Activated CD4-positive, alpha-beta T cell treated with anti-CD3 and anti-CD28 coated beads, Interleukin-2, amount 10 ng/mL, durations not matched to agents 7 days and 5 days (primary cell): ENCODE data around the gene OR1F1. TPM values are rescaled to one million over a fixed set of nuclear protein-coding genes. Genes with fewer than 3 reads are reported as not detected.

Source experiments
- total RNA-seq, 2 experiments: library from RNA; stranded (reverse); gene quantifications; one replicate each; pipeline ENCODE4 v1.2.3, GENCODE V29; 2021

Gene OR1F1
- total RNA-seq, 2 experiments from 2014 or later = not detected

Other genes with a start within 250 kb of the OR1F1 start
- gene KREMEN2, start 223.9 kb upstream of the OR1F1 start, total RNA-seq = under 1 TPM in 1 of 2 experiments, not detected in 1; 0.08 TPM
- gene PAQR4, start 218.9 kb upstream of the OR1F1 start, total RNA-seq = 10 to 100 TPM; 49.7 to 50.9 TPM
- gene PKMYT1, start 207.8 kb upstream of the OR1F1 start, total RNA-seq = 100 to 1,000 TPM; 122 to 151 TPM
- gene CLDN9, start 175.3 kb upstream of the OR1F1 start, total RNA-seq = not detected
- gene CLDN6, start 170.0 kb upstream of the OR1F1 start, total RNA-seq = not detected
- 1 to 10 TPM; 1.8 to 2.1 TPM for gene TNFRSF12A, start 167.8 kb upstream of the OR1F1 start, total RNA-seq
- gene HCFC1R1, start 164.3 kb upstream of the OR1F1 start, total RNA-seq = 10 to 100 TPM; 38.3 to 44.1 TPM
- gene THOC6, start 164.2 kb upstream of the OR1F1 start, total RNA-seq = 10 to 100 TPM; 49.5 to 58.4 TPM
- under 1 TPM; 0.20 to 0.23 TPM for gene BICDL2, start 151.3 kb upstream of the OR1F1 start, total RNA-seq
- gene MMP25, start 141.6 kb upstream of the OR1F1 start, total RNA-seq = 10 to 100 TPM; 18.1 to 19.8 TPM
- 1,000 to 10,000 TPM; 2,973 to 3,212 TPM for gene IL32, start 122.6 kb upstream of the OR1F1 start, total RNA-seq
- gene ZSCAN10, start 88.9 kb upstream of the OR1F1 start, total RNA-seq = under 1 TPM; 0.29 to 0.35 TPM
- not detected for gene ZNF205, start 75.6 kb upstream of the OR1F1 start, total RNA-seq
- gene ZNF213, start 53.2 kb upstream of the OR1F1 start, total RNA-seq = 10 to 100 TPM in 1 of 2 experiments, 1 to 10 TPM in 1; 9.9 to 11.1 TPM
- gene ZNF200, start 47.0 kb downstream of the OR1F1 start, total RNA-seq = 10 to 100 TPM; 11.7 to 12.1 TPM
- gene MEFV, start 68.4 kb downstream of the OR1F1 start, total RNA-seq = under 1 TPM in 1 of 2 experiments, not detected in 1; 0.10 TPM
- gene ZNF263, start 95.3 kb downstream of the OR1F1 start, total RNA-seq = 10 to 100 TPM; 25.7 to 25.9 TPM
- 1 to 10 TPM; 3.6 to 5.1 TPM for gene TIGD7, start 117.2 kb downstream of the OR1F1 start, total RNA-seq
- gene ZNF75A, start 117.3 kb downstream of the OR1F1 start, total RNA-seq = 10 to 100 TPM; 42.7 to 43.8 TPM
- not detected for gene OR2C1, start 167.7 kb downstream of the OR1F1 start, total RNA-seq
- gene ZSCAN32, start 212.8 kb downstream of the OR1F1 start, total RNA-seq = 10 to 100 TPM; 19.5 to 21.4 TPM
- 10 to 100 TPM; 11.4 to 12.7 TPM for gene ZNF174, start 213.0 kb downstream of the OR1F1 start, total RNA-seq